ENCODE measurements around the gene LAX1. TPM values are rescaled to one million over a fixed set of nuclear protein-coding genes. Genes with fewer than 3 reads are reported as not detected.

The LAX1 gene
- total and polyA plus RNA-seq, 10 of the 15 experiments (the other 5 are each of a cell fraction or from before 2014, with no cell fraction given): 2.1 to 15.0 (median 9.0) TPM

- H3K36me3 ChIP-seq (ENCODE audit: control insufficient read depth in 2 of 2, insufficient read depth in 2 of 2, low read length in 1 of 2): no peaks in the 10 kb centered on the region
- no peaks in the 10 kb centered on the region for H3K27me3 ChIP-seq (replicated peaks in 1 of 2; ENCODE audit: control insufficient read depth in 2 of 2, insufficient read depth in 2 of 2, low read length in 1 of 2)
- no peak for ATAC-seq
- ChIA-PET SMC1A (ENCODE audit: uncharacterized antibody, unreplicated experiment) (no interaction called here), POLR2A (no interaction called here), CTCF (no interaction called here), RAD21 (ENCODE audit: unreplicated experiment) (no interaction called here)
- H3K4me2 ChIP-seq (ENCODE audit: control insufficient read depth, insufficient read depth): no peak overlapping the region
- in situ Hi-C loops (cut with MboI): no loop called here
- no peak overlapping the region for H3K27ac ChIP-seq (ENCODE audit: control insufficient read depth, insufficient read depth)
- H3K4me3 ChIP-seq: no peak overlapping the region
- intact Hi-C loops (cut with micrococcal nuclease; ENCODE audit: unreplicated experiment): no loop called here
- FAIRE-seq: no peak
- H3K9me3 ChIP-seq (replicated peaks; ENCODE audit: control insufficient read depth, insufficient read depth, low read length): no peaks in the 10 kb centered on the region
- no peak for DNase-seq (ENCODE audit: low read depth, low spot score)
- TF ChIP-seq IKZF2 (IDR thresholded peaks at IDR 0.05): no peak
- TF ChIP-seq NFYB (IDR thresholded peaks at IDR 0.05; ENCODE audit: insufficient read depth, low read depth, low read length): no peak
- TF ChIP-seq E2F4 (IDR thresholded peaks at IDR 0.05; ENCODE audit: low read depth, low read length): no peak
- no peak for TF ChIP-seq MLLT1 (IDR thresholded peaks at IDR 0.05)
- TF ChIP-seq RBBP5 (conservative IDR thresholded peaks at IDR 0.05): no peak
- no peak for TF ChIP-seq FOS (IDR thresholded peaks at IDR 0.05; ENCODE audit: borderline replicate concordance, extremely low read depth, insufficient read length)
- TF ChIP-seq E2F8 (IDR thresholded peaks at IDR 0.05; ENCODE audit: low read depth, partially characterized antibody): no peak
- no peak for TF ChIP-seq ZNF24 (IDR thresholded peaks at IDR 0.05)
- TF ChIP-seq JUND (IDR thresholded peaks at IDR 0.05; ENCODE audit: low read depth, low read length): no peak
- no peak for TF ChIP-seq ATF2 (IDR thresholded peaks at IDR 0.05; ENCODE audit: low read length)
- H3K4me1 ChIP-seq (ENCODE audit: control insufficient read depth, insufficient read depth, low read length): no peaks in the 10 kb centered on the region
- BruUV-seq (replicated peaks): no TSS peak
- no peaks in the 10 kb centered on the region for H4K20me1 ChIP-seq (ENCODE audit: control insufficient read depth, insufficient read depth)
- H3K9ac ChIP-seq (ENCODE audit: control insufficient read depth, insufficient read depth, low read length): no peak overlapping the region
- H3K79me2 ChIP-seq (ENCODE audit: control insufficient read depth, insufficient read depth, low read length): no peaks in the 10 kb centered on the region
- H2AFZ ChIP-seq (ENCODE audit: control insufficient read depth, low read depth, low read length): no peak overlapping the region
Observed at GRCh38 chr1:203722909-203723308, 42.1 kb upstream of the LAX1 start.

Data from GM12878 (cell line).